Glomerular visceral epithelial cell (primary cell): ENCODE results near the gene FAM168B.
"Not testable (repeated sequence)": the region's sequence is repeated elsewhere in the genome, so short reads cannot be mapped to it uniquely, and the experiment has no call there.

Experiments
- DNase-seq: peaks from one replicate; pipeline ENCODE4 v3.0.0-alpha.2; 2016; ENCODE audit errors: extremely low spot score

The FAM168B gene

DNA sequence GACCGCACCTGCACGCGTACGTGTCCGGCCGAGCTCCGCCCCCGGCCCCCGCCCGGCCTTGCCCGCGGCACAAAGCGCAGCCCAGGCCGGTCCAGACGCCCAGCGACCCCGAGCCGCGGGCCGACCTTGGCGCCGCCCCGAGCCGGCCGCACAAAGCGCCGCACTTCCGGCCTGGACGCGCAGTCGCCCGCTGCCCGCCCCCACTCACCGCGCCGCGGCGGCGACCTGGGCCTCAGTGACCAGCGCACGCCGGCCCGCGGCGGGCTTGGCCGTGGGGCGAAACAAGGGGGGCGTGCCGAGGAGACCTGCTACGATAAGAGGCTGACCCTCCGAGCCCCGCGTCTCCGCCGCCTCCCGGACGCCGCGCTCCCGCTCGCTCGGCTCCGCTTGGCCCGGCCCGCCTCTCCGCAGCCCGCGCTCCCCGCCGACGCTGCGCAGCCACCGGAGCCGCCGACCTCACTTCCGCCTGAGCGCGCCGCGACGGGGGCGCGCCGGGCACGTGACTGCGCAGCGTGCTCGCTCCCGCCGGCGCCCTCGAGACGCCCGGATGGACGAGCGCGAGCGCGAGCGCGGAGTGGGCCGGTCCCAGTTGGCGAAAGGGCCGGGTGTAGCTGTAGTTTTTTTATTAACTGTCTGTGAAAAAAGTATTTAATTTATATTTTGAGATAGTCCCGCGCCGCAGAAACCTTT, at the start of gene FAM168B:
TSS of gene FAM168B (minus strand) at position 455 of the 690 bp plus-strand sequence. CDS start 10,814 bp downstream, outside the sequence.
- peak; percentile 93 for DNase-seq

- DNase-seq: no peak
Observed at GRCh38 chr2:131142849-131143248, 49.6 kb upstream of the FAM168B start.

GRCh38 chr2:131140581-131140980, 47.3 kb upstream of the FAM168B start:
- DNase-seq: no peak

DNA sequence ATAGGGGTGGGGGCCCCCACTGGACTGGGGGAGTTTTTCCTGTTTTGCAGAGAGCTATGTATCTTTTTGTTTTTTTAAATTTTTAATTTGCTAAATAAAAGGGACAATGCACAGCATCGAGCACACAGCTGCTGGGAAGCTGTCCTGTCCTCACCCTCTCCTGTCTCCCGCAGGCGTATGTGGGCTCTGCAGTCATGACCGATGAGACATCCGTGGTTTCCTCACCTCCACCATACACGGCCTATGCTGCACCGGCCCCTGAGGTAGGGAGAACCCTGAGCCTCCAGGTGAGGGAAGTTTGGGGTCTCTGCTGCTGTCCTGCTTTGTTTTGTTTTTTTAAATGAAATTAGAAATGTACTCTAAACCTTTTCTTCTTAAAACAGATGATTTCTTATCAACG, 39.5 kb upstream of the FAM168B start:
- DNase-seq: no peak

- no peak for DNase-seq
Observed at GRCh38 chr2:131130298-131130596, 37.0 kb upstream of the FAM168B start.

GRCh38 chr2:131127981-131128380, 34.7 kb upstream of the FAM168B start:
- no peak for DNase-seq

DNA sequence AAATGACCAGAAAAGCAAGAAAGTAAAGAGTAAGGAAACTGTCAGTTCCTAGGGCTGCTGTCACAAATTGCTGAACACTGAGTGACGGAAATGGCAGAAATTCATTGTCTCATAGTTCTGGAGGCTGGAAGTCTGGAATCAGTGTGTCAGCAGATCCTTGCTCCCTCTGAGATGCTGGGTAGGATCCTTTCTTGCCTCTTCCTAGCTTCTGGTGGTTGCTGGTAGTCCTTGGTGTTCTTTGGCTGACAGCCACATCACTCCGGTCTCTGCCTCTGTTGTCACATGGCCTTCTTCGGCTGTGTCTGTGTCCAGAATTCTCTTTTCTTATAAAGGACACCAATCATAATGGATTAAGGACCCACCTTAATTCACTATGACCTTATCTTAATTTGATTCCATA, 33.8 kb upstream of the FAM168B start:
- no peak for DNase-seq

GRCh38 chr2:131126436-131126835, 33.2 kb upstream of the FAM168B start:
- DNase-seq: no peak

GRCh38 chr2:131125195-131125757, 32.0 kb upstream of the FAM168B start:
- no peak for DNase-seq

DNA sequence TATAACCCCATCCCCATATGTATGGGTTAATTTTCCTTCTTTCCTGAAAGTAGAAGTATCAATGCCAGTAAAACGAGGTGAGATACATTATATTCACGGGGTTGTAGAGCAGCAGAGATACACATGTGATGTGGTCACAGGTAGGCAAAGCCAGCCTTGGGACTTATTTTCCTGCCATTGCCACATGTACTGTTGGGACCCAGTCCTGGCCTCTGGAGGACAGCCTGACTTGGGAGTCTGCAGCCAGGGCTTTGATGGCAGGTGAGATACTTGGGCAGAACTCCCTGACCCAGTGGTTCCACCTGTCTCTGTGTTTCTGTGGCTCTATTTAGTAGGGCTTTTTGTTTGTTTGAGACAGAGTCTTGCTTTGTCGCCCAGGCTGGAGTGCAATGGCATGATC, 29.9 kb upstream of the FAM168B start:
- no peak for DNase-seq

DNA sequence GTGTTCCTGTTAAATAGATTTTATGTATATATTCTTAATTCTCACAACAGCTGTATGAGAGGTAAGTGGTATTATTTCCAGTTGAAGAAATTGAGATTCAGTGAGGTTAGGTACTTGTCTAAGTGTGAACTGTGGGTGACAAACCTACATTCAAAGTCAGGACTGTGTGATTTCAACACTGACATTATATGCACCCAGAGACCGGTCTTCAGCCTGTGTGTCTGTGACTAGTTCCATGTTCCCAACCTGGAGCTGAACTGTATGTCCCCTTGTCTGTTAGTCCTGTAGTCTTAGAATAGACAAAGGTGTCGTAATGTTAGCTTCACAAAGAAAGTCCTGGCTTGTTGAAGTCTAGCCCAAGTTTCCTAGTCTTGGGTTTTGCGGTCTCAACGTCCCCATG, 29.2 kb upstream of the FAM168B start:
- no peak for DNase-seq

DNA sequence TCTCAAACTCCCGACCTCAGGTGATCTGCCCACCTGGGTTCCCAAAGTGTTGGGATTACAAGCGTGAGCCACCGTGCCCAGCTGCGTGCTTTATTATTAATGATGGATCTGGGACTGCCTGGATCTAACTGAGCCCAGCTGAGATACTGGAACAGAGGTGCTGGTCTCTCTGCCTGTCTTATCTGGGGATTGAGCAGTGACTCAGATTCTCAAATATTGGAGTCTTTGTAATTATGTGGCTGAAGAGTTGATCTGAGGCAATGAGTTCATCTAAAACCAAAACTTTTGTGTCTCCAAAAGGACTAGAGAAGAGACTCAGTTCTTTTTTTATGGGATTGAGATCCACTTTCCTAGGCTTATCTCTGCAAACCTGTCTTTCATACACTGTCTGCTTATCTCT, 28.2 kb upstream of the FAM168B start:
- no peak for DNase-seq

- DNase-seq: no peak
Observed at GRCh38 chr2:131120815-131121317, 27.6 kb upstream of the FAM168B start.

DNA sequence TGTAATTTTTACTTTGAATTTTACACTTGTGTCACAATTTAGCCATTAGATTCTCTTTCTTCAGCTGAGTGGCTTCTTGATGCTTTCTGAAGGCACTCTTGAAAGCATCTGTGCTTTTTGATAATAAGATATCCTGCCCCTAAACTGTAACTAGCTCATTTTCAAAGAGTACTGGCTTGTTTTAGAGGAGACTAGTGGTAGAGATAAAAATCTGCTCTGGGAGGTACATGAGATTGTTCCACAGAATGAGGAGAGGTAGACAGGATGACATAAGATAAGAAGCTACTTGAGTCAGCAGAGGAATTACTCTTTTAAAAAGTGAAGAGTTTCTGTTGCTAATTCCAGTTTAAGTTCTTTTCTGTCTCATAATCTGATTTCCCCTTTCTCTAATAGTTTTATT, 22.5 kb upstream of the FAM168B start:
- DNase-seq: no peak

DNA sequence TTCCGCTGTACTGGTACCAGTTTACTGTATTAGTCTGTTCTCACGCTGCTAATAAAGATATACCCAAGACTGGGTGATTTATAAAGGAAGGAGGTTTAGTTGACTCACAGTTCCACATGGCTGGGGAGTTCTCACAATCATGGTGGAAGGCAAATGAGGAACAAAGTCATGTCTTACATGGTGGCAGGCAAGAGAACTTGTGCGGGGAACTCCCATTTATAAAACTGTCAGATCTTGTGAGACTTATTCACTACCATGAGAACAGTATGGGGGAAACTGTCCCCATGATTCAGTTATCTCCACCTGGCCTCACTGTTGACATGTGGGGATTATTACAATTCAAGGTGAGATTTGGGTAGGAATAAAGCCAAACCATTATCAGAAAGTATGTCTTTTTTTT, 21.7 kb upstream of the FAM168B start:
- not testable (repeated sequence) for DNase-seq

DNA sequence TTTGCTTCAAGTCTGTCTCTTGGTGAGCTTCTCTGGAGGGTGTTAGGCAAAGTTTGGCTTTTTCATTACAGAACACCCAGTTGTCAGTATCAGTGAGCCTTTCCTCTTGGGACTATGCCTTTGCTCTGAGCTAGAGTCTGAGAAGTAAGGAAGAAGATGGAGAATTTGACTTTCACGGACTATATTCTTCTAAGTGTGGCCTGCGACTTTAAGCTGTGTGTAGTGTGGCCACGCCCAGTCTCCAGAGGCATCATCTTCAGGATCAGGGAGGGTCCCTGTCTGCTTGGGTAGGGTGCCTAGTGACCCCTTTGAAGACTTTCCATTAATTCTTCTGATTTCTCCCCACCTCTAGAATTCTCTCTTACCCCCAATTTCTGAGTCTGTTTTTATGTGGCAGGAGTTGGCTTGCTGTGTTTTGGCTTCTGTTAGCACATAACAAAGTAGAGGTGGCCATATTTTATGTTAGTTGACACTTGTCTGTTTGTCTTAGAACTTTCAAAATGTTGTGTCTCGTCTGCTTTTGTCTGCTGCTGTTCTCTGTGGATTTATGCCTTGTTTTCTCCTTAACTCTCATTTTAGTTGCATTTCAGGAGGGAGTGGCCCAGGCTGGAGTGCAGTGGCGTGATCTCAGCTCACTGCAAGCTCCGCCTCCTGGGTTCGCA, 20.4 kb upstream of the FAM168B start:
- DNase-seq: no peak

GRCh38 chr2:131112529-131112928, 19.3 kb upstream of the FAM168B start:
- DNase-seq: no peak

GRCh38 chr2:131105950-131106801, 12.9 kb upstream of the FAM168B start:
- peak; percentile 56 for DNase-seq

- DNase-seq: peak; percentile 94
Observed at GRCh38 chr2:131105156-131105949, 12.1 kb upstream of the FAM168B start, which contains the start of gene PLEKHB2. Gene PLEKHB2, plus strand, starts transcription at chr2:131105336. Its CDS starts 15,606 bp downstream, at chr2:131120942.

DNA sequence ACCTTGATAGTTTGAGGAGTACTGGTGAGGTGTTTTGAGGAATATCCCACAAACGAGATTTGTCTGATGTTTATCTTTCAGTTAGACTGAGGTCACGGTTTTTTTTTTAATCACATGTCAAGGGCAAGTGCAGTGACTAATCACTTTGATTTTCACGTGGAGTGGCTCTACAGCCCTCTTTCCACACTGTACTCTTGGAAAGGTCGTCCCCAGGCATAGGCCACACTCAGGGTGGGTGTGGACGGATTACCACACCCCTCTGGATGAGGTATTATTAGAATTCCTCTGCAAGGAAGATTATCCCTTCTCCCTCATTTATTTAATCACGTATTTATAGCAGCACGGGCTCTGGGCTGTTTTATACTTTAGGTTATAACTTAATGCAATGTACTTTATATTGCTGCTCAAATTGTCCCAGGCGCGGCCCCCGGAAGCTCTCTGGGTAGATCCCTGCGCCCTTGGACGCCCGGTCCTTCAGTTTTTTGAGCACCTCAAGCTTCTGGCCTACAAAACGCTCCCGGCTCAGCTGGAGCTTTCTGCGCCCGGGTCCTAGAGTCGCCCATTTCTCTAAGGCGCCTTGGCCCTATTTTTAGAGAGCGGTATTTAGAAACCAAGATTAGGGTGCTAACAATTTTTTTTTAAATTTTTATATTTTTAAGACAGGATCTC, 11.4 kb upstream of the FAM168B start:
- DNase-seq: peak; percentile 70

DNA sequence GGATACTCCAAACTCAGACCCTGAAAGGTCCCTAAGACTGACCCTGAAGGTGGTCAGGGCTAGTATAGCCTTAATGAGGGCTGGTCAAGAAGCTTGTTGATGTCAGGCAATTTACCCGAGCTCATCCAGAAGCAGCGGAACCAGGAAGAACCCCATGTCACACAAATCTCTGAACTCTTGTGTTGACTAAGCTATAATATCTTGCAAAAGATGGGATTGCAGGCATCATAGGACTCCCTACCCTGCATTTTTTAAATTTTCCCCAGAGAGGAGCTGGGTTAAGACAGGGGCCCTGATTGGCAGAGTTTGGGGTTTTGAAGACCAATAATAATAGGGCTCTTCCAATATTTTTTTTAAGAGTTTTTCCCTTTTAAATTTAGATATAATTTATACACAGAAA, 9.9 kb upstream of the FAM168B start:
- DNase-seq: no peak
